GM18867 (cell line): Measurements from ENCODE around the gene KCTD16.

ENCODE experiments used
- ATAC-seq: cut with Tn5 transposase; IDR thresholded peaks from one replicate; pipeline ENCODE4 v1.9.1; 2021; ENCODE audit warnings: mild to moderate bottlenecking, moderate library complexity; ENCODE audit not compliant: unreplicated experiment

Gene KCTD16

DNA sequence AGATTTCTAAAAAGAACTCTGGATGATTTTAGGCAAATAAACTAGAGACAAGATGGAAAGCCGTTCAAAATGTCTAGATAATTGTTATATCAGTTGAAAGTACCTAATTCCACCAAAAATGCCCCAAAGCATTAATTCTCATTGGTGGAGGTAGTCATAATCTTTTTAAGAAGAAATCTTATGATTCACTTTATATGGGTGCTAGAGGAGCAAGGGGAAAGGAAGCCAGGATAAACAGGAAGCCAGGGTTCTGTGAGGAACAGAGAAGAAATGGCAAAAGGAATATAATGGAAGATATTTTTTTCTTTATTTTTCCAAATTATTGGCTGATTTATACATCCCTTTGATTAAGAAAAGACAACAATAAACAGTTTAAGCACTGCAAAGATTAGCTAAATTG, 8.0 kb upstream of the KCTD16 start:
- no peak for ATAC-seq

DNA sequence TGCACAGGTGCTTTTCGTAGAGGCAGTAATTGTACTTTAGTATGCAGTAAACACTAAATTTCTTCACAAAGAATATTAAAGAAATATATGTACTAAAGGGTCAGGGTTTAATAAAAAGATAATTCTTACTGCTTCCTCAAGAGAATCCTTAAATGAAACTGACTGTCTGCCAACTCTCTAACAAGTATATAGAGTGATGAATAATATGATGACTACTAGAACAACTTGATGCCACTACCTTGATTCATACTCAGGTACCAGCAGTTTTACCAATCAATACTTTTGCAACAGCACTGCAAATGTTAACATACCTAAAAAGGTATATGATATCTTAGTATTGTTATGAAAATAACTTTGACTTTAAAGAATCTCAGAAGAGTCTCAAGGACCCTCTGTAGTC, 4.0 kb upstream of the KCTD16 start:
- ATAC-seq, result no peak

DNA sequence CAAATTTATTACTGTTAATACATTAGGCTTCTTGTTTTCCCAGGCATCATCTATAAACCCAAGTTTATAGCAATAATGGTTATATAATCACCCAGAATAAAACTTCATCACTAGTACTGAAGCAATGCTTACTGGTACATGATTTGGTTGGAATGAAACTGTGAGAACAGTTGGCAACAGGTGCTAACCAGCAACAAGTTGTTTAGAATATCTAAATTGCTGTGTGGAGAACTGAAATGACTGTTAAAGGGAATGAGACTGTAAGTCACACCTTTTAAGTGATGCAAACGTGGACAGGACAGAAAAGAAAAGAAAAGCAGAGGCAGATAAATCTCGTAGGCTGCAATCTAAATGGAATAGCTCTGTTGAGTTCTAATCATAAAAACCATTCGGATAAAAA, 2.7 kb upstream of the KCTD16 start:
- no peak for ATAC-seq

DNA sequence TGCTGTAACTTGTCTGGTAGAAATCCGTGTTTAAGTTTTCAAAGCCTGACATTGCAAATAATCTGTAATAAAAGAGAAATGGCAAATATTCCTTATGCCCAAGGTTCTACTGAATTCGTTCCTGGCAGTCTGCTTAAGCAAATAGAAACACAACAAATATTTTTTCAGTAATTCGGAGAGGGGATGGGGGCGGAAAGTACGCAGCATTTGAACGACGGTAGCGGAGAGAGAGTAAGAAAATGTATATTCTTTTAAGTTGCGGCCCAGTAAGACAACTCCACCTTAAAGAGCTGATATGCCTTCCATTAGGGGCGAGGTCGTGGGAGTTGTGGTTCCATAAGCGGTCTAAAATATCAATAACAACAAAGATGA, 783 bp upstream of the KCTD16 start:
- peak; percentile 0 for ATAC-seq

DNA sequence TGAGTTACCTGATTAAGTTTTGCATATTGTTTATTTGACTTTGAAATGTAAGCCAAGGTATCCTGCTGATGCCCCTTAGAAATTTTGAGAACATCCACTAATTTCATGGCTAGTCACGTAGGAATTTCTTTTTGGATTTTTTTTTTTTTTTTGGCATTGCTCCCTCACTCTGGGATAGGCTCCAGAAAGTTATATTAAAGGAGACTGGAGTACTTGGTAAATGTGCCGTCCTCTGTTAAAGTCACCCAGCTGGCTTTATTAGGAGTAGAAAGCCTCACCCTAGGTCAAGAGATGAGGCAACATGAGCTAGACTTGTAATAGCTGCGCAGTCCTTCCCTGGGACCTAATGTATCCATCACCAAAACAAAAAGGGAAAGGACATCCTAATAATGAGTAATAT, 3.1 kb downstream of the KCTD16 start:
- ATAC-seq, result no peak

DNA sequence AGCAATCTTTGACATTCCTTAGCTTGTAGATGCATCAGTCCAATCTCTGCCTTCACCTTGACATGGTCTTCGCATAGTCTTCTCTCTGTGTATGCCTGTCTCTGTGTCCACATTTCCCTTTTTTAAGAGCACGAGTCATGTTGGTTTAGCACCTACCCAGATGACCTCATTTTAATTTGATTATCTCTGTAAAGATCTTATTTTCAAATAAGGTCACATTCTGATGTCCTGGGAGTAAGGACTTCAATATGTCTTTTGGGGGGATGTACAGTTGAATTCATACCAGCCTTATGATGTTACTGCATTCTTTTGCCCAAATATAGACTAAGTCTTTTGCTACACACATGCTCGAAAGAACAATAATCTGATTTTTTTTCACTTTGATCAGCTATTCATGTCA, 6.9 kb downstream of the KCTD16 start:
- no peak for ATAC-seq

DNA sequence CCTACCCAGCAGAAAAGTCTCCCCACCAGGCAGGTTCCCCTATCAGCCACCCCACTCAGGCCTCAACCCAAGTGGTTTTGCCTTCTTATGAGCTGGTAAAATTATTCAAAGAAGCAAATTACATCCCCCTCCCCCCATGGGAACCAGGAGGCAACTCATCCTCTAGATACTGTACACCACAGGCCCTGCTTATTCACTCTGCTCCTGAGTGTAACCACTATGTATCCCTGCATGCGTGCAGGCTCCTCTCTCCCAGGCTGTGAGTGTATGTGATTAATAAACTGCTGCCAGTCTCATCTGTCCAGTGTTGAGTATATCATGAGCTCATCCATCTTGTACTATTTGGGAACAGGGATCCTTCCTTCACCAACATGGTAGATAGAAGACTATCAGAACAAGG, 8.6 kb downstream of the KCTD16 start:
- ATAC-seq, result no peak

DNA sequence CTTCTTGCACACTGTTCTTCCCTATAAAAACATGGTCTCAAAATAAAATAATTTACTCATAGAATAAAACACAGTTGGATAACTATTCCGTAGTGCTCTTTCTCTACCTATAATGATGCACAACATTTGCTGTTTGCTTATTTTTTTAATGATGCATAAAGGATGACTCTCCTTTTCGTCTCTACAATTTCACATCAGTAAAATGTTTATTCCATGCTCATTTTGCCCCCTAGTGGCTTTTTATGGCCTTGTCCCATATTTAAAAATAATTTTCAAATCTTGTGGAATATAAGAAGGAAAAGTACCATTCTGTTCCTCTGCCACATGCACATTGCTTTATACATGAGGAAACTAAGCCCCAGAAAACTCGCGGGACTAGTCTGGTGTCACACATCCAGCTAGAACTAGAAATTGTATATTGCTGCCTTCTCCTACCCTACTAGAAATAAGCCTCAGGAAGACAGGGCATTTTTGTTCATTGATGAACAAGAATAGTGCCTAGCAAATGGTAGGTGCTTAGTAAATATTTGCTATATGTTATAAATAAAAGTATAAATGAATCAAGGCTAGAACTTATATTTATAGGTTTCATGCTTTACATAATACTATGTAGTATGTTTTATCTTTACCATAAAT, 12.7 kb downstream of the KCTD16 start:
- no peak for ATAC-seq

DNA sequence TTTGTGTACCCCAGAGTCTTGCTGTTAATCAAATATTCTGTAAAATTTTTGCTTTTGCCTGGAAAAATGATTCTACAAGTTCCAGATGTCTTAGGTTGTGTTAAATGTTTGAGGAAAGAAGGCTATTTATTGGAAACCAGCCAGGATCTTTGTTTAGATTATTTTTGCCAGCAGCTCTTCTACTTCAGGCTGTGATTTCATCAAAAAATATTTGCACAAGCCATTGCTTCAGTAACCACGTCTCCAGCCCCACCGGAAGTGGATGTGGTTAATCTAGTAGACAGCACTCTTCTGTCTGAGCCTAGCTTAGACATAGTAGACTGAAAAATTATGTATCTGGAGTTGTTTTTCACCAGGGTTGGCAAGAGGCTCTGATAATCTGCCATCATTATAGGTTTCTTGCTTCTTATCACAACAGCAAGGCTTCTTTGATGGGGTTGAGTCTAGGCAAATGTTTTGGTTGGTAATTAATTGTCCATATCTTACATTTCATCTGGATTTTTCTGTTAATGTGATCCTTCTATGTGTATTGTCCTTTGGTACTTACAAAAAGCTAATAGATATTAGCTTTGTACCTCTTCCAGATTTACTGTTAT, 17.1 kb downstream of the KCTD16 start:
- peak; percentile 85 for ATAC-seq

DNA sequence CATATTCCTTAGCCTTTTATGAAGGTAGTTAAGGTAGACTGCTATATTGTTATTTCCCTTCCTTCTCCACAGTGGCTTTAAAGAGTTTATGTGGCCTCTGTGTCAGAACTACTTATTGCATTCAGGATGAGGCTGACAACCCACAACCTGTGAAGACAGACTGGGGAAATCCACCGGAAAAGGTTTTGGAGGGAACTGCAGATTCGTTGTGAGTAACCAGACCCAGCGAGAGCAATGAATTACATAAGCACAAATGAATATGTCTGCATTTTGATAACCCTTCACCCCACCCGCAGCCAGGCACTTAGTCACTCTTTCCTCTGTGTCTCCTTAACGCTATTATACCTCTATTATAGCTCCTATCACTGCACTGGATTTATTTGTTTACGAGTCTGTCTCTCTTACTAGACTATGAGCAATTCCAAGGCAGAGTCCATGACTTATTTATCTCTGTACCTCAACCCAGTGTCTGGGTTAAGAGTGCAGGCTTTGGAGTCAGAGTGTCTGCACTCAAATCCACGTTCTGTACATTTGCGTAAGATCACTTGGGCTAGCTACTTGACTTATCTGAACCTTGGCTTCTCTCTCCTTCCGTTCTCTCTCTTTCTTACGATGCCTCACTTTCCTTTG, 19.2 kb downstream of the KCTD16 start:
- ATAC-seq, result peak; percentile 31

DNA sequence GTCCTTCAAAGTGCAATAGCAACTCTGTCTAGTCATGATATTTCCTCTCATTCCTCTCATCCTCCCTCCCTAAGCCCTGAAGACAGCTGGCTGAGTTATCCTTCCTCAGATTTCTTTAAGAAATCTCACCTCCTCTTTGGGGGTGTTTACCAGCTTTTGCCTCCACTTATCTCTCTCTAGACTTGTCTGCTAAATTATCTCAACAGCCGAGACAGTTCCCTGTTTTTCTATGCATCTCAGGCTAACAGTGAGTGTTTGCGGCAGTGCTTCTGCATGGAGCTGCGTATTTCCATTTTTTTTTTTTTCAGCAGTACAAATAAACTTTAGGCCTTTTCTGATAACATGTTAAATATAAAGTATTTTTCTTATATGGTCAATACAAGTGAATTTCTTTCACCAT, 20.9 kb downstream of the KCTD16 start:
- no peak for ATAC-seq

DNA sequence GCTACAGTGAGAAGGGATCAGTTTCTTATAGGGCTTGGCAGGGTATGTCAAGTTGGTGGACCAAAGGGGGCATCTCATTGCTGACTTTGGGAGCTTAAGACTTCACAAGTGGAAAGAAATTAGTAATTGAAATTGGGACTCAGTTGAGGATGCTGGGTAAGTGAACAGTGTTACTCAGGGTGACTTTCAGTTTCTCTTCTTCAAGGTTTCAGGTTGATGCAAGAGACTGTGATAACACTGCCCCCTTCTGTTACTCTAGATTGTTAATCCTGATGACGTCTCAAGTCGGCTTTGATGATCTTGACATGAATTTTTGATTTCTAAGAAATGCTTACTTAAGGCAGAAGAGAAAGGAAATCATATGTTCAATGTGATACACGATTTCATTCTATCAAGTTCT, 21.3 kb downstream of the KCTD16 start:
- peak; percentile 93 for ATAC-seq

DNA sequence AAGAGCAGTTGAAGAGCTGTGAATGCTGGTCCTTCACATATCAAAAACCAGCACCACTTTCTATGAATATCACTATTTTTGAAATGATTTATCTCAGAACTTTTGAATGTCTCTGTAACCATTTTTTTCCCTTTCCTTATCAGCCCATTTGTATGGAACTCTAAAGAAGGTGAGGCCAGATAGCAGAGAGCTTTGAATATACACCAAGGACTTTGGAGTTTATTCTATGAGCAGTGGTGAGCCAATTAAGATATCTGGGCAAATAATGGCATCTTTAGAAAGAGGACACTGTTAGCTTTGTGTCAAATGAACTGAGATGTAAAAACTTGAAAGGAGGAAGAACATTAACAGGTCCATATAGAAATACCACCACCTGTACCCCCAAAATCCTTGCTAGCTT, 22.0 kb downstream of the KCTD16 start:
- ATAC-seq, result no peak

DNA sequence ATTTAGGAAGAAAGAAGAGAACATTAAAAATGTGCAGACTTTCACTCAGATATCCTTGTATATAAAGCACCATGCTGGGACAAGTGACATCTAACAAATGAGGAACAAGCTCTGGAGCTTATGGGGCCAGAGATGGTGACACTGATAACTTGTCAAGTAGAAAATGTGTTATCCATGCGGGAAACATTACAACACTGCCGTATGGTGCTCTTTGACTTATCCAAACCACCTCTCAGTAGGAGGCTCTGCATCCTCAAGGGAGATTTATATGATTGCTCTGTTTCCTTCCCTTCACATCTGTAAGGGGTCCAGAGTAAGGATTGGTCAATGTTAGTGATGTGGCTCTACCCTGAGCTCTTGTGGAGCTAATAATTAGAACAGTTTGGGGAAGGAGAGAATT, 23.5 kb downstream of the KCTD16 start:
- ATAC-seq, result no peak

DNA sequence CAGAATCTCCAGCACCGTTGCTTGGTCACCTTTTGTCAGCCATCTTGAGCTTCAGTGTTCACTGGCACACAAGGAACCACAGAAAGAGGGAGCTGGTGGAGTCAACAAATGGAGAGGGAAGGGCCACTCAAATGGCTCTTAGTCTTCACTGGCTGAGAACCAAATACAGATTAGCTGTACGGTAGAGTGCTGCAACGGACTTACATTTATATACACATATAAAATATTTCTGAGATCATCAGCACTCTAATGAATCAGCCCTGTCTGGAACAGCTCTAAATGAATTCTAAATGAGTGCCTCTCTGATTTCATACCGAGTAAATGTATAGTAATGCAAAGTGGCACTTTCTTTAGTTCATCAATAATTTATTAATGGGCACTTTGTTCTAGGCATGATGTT, 24.8 kb downstream of the KCTD16 start:
- ATAC-seq, result no peak

DNA sequence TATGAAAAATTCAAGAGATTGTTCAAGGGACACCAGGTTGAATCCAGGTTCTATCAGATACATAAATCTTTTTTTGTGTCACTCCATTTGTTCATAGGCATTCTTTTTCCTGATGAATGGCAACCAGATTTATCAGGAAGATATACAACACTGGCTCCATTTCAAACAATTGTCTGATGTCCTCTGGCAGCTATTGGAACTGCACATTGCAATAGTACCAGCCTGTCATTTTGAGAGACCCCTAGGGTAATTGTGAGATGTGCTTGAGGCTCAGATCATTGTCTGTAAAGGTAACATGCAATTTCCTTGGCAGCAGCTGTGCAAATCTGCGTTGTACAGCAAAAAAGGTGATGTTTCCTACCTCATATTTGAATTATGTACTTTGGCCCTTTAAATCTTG, 25.9 kb downstream of the KCTD16 start:
- ATAC-seq, result no peak

DNA sequence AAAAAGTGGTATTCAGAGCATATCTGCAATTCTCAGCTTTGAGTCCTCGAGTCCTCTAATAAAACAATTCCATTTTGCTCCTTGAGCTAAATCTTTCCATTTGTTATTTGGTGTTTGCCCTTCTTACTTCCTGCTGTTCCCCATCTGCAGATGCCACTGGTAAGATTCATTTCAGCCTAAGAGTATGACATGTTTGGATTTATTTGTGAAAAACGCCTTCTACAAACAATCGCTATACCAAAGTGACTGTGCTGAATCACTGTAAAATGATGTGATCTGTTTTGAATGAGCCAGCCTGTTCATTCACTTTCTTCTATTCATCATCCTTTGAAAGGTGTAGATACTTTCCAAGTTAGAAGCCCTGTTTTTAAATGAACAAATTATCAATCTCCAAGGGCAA, 27.7 kb downstream of the KCTD16 start:
- no peak for ATAC-seq

DNA sequence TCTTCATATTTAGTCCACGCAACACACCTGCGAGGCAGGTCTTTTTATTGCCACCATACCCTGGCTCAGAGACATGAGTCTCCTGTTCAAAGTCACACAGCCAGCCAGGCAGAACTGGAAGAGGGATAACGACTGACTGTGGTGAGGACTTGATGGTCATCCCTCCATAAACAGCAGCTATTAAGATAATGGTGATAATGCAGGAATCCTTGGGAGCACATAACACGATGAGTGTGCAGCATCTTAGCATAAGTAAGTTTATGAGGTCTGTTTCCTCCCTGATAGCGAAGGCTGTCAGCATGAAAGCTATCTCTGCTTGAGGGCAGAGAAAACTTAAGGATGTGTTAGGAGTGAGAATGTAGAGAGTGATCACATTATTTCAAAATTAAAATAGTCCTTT, 30.9 kb downstream of the KCTD16 start:
- ATAC-seq, result no peak

DNA sequence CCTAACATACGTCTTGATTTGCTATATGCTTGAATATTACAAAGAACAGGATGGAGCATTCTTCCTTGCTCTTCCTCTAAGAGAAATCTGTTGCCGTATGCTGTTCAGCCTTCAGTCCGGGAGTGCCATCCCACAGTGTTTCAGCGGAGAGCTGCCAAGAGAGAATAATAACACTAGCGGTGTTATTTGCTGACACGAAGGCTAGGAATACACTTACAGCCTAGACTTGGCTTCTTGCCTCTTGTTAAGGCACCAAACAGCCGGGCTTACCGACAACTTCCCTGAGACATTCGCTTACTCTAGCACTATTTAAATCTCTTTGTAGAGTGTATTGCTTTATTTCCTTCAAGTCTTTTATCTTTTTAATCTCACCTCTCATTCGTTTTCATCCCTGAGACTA, 31.4 kb downstream of the KCTD16 start:
- ATAC-seq, result no peak

DNA sequence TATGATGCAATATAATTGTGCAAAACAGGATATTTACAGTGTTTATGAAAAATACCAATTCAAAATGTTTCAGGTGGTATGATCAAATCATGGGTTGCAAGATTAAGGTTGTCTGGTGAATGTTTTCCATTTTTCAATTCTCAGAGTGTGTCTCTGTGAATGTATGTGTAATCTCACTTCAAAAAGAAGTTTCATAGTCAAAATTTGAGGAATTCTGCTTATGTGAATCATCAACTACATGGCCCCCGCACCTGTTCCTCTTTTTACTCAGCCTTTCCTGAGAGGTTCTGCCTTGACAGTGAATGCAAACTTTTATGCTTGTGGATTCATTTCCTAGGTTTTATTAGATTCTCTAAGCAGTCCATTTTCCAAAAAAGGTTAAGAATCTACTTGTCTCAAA, 32.1 kb downstream of the KCTD16 start:
- ATAC-seq, result no peak

DNA sequence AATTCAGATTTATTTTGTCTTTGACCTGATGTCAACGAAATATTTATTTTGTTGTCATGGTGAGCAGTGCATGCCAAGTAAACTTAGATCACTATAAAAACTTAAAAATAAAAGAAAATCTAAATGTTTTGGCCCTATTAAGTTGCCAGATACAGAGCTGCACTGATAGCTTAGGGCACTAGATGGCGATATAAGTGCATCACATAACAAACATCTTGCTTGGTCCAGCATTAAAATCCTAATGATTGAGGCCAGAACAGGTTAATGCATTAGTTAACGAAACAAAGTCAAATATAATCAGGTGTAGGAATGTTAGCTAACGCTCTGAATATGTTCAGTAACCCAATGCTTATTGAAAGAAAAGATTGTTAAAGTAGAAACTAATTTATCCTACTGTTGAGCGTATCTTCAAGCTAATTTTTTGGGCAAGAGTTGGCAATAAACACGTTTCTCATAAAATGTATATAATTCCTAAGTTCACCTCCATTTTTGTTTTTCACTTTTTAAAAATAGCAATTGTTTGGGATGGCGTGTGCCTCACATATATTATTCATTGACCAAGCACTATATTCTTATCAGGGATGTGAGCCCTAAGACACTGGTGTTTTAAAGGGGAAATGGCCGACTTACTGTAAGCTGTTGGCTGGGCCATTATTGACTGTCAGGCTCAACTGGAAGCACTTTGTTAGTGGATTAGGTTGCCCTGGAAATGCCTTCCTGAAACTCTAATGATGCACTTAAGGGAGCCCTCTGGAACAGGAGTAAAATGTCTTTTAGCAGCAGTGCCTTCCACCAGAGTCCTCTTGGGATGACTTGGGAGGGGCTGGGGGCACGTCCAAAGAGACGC, 33.3 kb downstream of the KCTD16 start:
- peak; percentile 89 for ATAC-seq

DNA sequence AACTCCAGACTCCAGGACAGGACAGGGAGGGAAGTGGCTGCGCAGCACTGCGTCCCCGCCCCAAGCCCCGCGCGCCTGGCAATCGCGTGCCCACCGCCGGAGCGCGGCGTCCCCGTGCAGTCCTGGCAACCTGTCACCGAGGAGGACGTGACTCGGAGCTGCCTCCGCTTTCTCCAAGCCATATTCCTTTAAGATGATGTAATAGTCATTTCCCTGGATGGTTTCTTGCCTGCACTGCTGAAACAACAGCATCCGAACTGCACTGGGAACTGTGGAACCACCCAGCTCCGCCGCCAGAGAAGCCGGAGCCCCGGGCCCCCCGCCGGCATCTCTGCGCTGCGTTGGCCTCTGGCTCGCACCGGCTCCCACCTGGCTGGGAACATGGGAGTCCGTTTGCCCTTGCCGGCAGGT, 34.5 kb downstream of the KCTD16 start:
- no peak for ATAC-seq
